NCI-H2029 (cell line): ENCODE data around the gene HOXC4.
"Not testable (repeated sequence)": the region's sequence is repeated elsewhere in the genome, so short reads cannot be mapped to it uniquely, and the experiment has no call there.

ENCODE experiments used
- DNase-seq: peaks from one replicate; lab custom pipeline; 2025; lab: John Stamatoyannopoulos, UW

The HOXC4 gene

DNA sequence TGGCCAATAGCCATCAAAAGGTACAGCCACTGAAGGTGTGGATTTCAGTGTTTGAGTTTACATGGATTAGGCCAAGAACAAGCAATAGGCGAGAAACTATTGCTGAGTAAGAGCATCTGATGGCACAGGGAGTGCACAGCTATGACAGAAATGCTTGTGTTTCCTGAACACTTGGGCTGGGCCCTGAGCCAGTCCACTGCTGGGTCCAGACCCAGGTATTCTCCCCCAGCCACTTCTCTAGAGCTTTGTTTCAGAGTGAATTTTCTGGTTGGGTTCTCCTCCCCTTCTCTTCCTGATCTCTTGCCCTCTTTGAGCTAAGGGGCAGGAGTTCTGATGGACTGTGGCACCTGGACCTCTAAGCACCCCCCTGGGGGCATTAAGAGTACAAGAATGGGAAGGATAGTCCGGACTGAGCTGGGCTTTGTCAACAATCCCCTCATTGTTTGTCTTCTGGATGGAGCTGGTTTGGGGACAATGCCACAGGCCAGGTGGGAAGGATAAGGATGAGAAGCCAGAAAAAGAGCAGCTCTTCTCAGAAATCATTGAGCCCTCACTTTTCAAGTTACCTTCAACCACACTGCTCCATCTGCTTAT is 12.4 kb upstream of the HOXC4 start:
- no peak for DNase-seq

- DNase-seq = not testable (repeated sequence)
Observed at GRCh38 chr12:54042033-54042432, 11.6 kb upstream of the HOXC4 start.

DNA sequence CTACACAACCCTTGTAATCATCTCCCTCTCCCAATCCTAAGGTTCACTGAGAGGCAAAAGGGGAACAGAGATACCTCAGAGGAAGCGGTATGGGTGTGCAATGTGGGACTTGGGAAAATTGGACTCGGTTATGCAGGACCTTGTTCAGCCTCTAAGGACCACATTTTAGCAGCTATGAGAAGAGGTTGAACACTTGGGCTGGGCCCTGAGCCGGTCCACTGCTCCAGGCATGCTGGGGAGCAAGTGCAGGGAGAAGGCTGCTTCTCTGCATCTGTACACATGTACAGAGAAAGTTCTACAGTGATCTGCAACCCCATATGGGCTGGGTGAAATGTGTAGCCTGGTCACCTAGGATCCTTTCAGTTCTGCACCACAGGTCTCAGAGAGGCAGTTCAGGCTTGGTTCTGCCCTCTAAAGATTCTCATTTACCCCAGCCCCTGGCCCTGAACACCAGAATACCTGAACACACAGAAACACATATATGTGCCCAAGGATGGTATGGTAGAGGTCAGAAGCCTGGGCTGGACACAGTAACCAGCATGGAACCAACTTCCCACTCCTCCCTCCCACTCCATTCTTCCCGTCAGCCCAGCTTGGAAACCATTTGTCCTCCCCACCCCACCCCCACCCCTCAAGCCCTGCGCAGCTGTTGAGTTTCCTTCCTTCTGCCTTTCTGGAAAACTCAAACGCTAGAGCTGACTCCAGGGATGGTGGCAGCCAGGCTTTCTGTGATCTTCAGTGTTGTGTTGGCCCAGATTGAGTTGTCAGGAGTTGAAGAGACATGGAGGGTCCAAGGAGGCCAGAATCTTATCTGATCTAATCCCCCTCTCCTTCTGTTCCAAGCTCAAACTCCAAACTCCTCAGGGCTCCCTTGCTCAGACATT is 10.4 kb upstream of the HOXC4 start:
- DNase-seq = no peak

DNA sequence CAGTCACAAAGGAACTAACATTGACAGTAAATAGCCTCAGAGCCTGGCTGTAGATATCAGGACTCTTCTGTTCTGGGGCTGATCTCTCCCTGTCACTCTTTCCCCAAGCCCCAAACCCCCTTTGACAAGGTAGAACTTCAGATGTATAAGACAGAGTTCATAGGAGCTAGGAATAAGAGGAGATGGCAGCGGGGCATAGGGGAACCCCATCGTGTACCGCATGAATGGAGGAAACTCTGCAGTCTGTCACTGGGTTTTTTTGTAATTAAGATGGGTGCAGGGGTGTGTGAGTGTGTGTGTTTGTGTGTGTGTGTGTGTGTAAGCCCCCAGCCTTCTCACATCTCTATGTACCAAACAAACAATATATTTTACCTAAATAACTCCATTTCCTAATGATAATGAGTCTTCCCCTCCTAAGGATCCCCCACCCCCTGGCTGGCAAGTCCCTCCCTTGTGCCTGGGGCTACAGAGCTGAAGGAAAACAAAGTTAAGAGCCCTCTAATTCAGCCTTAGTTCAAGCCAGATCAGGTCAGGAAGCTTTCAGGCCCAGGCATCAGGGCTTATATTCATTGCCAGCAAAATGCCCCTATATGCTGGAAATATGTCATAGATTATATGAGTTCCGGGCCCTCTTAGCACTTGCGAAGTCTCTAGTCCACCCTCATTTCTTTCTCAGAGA is 9.1 kb upstream of the HOXC4 start:
- DNase-seq = no peak

- no peak for DNase-seq
Observed at GRCh38 chr12:54045401-54045800, 8.2 kb upstream of the HOXC4 start.

- no peak for DNase-seq
Observed at GRCh38 chr12:54045868-54046521, 7.6 kb upstream of the HOXC4 start.

DNA sequence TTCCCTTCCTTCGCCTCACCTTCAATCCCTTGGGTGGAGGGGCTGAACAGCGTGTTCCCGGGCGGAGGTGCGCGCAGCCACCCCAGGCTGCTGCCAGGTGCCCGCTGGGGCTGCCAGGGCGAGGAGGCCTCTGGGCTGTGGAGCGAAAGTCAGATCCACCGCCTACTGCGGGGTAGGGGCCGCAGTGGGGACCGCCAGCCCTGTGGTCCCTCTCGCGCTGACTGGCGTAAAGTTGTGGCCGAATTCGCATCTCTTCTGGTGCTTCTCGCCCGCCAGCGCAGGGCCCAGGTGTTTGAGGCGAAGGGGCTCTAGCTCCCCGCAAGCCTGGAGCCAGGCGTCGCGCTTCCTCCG is 6.9 kb upstream of the HOXC4 start:
- DNase-seq = no peak

- DNase-seq = no peak
Observed at GRCh38 chr12:54047160-54047963, 6.3 kb upstream of the HOXC4 start.

DNA sequence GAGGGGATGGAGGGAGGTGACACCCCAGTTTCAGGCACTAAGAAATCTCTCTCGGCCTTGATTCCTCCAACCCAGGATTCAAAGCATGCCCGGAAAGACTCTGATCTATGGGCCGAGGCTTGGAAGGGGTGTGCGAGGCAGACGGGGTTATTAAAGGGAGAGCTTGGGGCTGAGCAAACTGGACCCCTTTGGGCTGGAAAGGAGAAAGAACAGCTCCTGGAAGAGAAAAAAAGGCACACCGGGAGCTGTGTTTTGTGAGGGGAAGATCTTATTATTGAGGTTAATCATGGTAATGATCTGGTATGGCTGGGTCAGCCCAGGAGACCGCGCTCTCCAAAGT is 5.7 kb upstream of the HOXC4 start:
- no peak for DNase-seq

- no peak for DNase-seq
Observed at GRCh38 chr12:54048406-54049093, 5.1 kb upstream of the HOXC4 start.

GRCh38 chr12:54049108-54049507 is 4.5 kb upstream of the HOXC4 start:
- no peak for DNase-seq

GRCh38 chr12:54050482-54050810 is 3.2 kb upstream of the HOXC4 start:
- no peak for DNase-seq

DNA sequence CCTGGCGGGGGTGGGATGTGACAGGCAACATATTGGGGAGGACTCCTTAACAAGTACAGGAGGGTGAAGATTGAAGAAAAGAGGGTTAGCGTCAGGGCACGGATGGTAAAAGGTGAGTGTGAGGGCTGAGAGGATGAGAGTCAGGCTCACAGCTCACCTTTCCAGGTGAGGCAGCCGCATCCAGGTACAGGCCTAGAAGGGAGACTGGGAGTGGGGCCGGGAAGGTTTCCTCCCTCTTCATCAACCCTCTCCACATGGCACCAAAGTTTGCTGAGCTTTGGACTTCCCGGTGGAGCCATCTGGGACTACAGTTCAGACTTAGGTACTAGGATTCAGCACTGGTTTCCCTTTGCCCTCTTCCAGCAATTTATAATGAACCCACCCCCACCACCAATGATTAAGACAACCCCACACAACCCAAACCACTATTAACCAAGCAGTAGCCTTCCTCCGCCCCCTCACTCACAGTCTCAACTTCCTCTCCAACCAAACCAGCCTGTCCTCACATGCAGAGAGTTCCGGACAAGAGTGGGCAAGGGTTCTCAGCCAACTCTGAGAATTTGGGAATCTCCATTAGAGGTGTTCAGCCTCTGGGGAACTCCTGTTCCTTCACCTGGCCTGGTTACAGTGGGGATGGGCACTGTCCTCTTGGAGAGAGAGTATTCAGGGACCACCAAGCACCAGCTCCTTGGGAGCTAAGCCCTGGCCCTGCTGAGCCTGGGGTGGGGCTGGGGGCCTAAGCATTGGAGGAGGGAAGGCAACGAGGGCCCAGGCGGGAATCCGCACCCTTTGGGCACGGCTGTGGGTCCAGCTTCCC is 2.4 kb upstream of the HOXC4 start:
- no peak for DNase-seq

- DNase-seq = no peak
Observed at GRCh38 chr12:54051874-54052437, 1.7 kb upstream of the HOXC4 start.

DNA sequence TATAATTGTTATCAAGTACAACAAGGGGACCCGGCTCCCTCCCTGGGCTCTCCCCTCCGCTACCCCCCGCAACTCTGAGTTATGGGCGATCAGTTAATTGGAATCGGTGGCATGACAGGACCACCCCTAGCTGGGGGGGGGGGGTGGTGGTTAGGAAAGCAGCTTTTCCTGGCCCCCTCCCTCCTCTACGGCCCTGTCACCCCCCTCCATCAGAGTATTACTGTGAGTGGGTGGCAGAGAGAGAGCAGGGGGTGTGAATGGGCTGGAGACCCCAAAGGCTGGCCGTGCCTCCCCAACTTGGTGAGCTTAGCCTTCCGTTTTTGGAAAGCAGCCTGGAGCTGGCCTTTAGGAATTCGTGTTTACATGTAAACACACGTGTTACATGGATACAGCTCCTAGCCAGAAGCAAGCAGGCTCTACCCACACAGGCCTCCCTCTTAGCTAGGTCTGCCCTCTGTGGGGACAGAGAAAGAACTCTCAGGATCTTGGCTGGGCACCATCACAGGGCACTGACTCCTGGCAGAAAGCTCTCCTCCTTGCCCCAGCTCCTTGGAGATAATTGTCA is 1.1 kb upstream of the HOXC4 start:
- DNase-seq = no peak

DNA sequence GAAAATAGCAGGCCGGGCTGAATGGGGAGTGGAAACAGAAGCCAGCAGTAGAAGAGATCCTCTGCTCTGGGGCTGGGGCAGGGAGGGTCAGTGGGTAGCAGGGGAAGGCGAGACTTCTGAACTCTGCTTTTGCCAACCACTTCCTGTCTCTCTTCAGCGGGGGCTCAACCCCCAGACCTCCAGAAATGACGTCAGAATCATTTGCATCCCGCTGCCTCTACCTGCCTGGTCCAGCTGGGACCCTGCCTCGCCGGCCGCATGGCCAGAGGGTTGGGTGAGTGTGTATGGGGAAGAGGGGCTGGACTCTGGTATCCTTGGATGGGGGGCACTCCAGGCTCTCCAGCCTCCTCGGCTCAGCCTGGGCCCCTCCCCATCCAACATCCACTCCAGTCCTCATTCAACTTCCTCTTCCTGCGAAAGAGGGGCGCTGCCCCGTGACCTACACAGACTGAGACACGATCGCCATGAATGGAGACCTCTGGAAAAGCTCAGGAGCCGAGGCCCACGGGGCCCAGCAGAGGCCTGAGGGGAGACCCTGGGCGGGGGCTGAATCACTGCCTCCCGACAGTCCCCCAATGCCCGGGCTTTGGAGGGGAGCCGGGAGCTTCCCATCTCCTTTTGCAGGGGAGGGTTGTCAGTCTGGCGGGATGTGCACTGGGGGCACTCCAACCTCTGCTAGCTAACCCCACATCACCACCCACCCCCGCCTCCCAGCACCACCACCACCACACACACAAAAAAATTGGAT is 458 bp upstream of the HOXC4 start:
- DNase-seq = no peak

GRCh38 chr12:54054742-54055194 is 1.1 kb downstream of the HOXC4 start:
- no peak for DNase-seq

GRCh38 chr12:54055552-54055951 is 1.9 kb downstream of the HOXC4 start:
- DNase-seq = no peak

- no peak for DNase-seq
Observed at GRCh38 chr12:54056110-54056509, 2.5 kb downstream of the HOXC4 start.
